Cardiac muscle cell (in vitro differentiated cells and primary cell): ENCODE measurements around the gene CRHR1. TPM values are rescaled to one million over a fixed set of nuclear protein-coding genes. Genes with fewer than 3 reads are reported as not detected.
A peak's percentile ranks its signal among the peaks of the same experiment; 100 is the strongest.

Experiments used
- DNase-seq, 2 donors: peaks; one replicate each; pipeline versions ENCODE4 v3.0.0 to v3.0.0-alpha.2; 2010 to 2017; ENCODE audit warnings: low read depth in 1 of 2, low spot score in 1 of 2
- H3K27ac ChIP-seq: fragments of 200-600 bp; sonication (generic); 2 replicates; pipeline ENCODE4 v1.5.1; 2016
- H3K27me3 ChIP-seq: fragments of 200-600 bp; sonication (generic); 2 replicates; pipeline ENCODE4 v1.6.0; 2016; ENCODE audit warnings: control low read depth
- H3K36me3 ChIP-seq: fragments of 200-600 bp; sonication (generic); 2 replicates; pipeline ENCODE4 v1.5.1; 2016; ENCODE audit warnings: control low read depth
- H3K4me1 ChIP-seq: fragments of 200-600 bp; sonication (generic); 2 replicates; pipeline ENCODE4 v1.8.1; 2017; ENCODE audit warnings: low read depth, mild to moderate bottlenecking, mixed run types
- H3K4me3 ChIP-seq: fragments of 200-600 bp; sonication (generic); 2 replicates; pipeline ENCODE4 v1.5.1; 2016; ENCODE audit warnings: mild to moderate bottlenecking
- H3K9me3 ChIP-seq: fragments of 200-600 bp; sonication (generic); 2 replicates; pipeline ENCODE4 v1.5.1; 2017; ENCODE audit warnings: low read depth, mild to moderate bottlenecking, control low read depth
- CTCF ChIP-seq: IDR thresholded peaks from 2 replicates; pipeline ENCODE4 v1.5.1; 2012; ENCODE audit warnings: low read depth, mild to moderate bottlenecking, low read length
- polyA plus RNA-seq: library from polyadenylated mRNA; unstranded; fragments of >200 nt; fragmentation: Nextera tagmentation; extraction: Ambion mirVana; gene quantifications from 2 replicates; pipeline ENCODE4 v1.2.1, GENCODE V29; 2016
- total RNA-seq: library from RNA; depleted of rRNA; stranded (reverse); fragments of >200 nt; gene quantifications from 2 replicates; pipeline ENCODE4 v1.2.3, GENCODE V29; 2016

CRHR1 gene
- total and polyA plus RNA-seq, 2 experiments from 2014 or later, result 0.86 TPM; not detected in 1

- Histone ChIP-seq H3K27ac (no peak overlapping the region), H3K9me3 (no peaks in the 10 kb centered on the region), H3K27me3 (no peaks in the 10 kb centered on the region), H3K4me1 (no peaks in the 10 kb centered on the region), H3K4me3 (no peak overlapping the region), H3K36me3 (no peaks in the 10 kb centered on the region)
- DNase-seq, result no peak
- no peak for TF ChIP-seq CTCF
These were observed 24.7 kb downstream of the CRHR1 start for GRCh38 chr17:45808845-45809244.

- no peak overlapping the region for H3K27ac ChIP-seq
- H3K4me1 ChIP-seq, result no peaks in the 10 kb centered on the region
- H3K36me3 ChIP-seq, result no peaks in the 10 kb centered on the region
- no peak for TF ChIP-seq CTCF
- no peaks in the 10 kb centered on the region for H3K27me3 ChIP-seq
- H3K4me3 ChIP-seq, result no peak overlapping the region
- H3K9me3 ChIP-seq, result no peaks in the 10 kb centered on the region
- DNase-seq, result no peak
These were observed 25.4 kb downstream of the CRHR1 start for GRCh38 chr17:45809499-45809898.

- no peaks in the 10 kb centered on the region for H3K36me3 ChIP-seq
- TF ChIP-seq CTCF, result no peak
- no peaks in the 10 kb centered on the region for H3K4me1 ChIP-seq
- DNase-seq, result peak in 1 of 2 donors; percentile 15
- no peak overlapping the region for H3K4me3 ChIP-seq
- no peak overlapping the region for H3K27ac ChIP-seq
- no peaks in the 10 kb centered on the region for H3K9me3 ChIP-seq
- H3K27me3 ChIP-seq, result no peaks in the 10 kb centered on the region
These were observed 28.0 kb downstream of the CRHR1 start for GRCh38 chr17:45812102-45812501.

DNA sequence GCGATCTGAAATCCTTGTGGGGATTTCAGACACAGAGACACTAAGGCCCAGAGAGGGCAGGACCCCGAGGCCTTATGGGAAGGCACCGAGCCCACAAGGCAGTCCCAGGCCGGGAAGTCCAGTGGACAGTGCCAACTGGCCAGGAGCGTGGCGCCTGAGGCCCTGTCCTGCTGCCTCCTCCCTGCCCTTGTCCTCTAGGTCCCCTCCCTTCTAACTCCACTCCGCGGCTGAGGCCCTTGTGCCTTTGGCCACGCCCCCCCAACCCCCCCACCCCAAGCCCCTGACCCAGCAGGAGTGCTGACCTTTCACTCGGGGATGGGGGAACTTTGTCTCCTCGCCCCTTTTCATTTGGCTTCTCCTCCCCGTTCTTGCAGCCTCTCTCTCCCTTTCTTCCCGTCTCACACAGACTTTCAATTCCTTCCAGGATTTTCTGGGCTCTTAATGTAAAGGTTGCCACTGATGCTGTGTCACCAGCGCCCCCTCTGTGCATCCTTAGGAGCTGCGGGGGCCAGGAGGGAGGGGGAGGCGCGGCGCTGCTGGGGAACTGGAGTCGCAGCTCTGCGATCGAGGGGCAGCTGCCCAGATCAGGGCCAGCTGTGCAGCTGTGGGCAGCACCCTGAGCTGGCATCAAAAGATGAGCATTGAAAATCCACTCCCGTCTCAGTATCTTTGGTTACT is 29.1 kb downstream of the CRHR1 start:
- Histone ChIP-seq H3K36me3 (no peaks in the 10 kb centered on the region), H3K4me3 (no peak overlapping the region), H3K27ac (no peak overlapping the region), H3K4me1 (no peaks in the 10 kb centered on the region), H3K9me3 (no peaks in the 10 kb centered on the region), H3K27me3 (no peaks in the 10 kb centered on the region)
- DNase-seq, result peak; percentile 29 to 63
- peak; percentile 44 for TF ChIP-seq CTCF

GRCh38 chr17:45814622-45815606 is 30.8 kb downstream of the CRHR1 start:
- Histone ChIP-seq H3K9me3 (no peaks in the 10 kb centered on the region), H3K4me3 (no peak overlapping the region), H3K27me3 (no peaks in the 10 kb centered on the region), H3K27ac (no peak overlapping the region), H3K4me1 (no peaks in the 10 kb centered on the region), H3K36me3 (no peaks in the 10 kb centered on the region)
- TF ChIP-seq CTCF, result no peak
- no peak for DNase-seq
